Nucleus accumbens (tissue), 56 donors: Measurements from ENCODE around the gene RABEP1.

Experiments
- DNase-seq, 56 donors: peaks; one replicate each; lab custom pipeline; 2025; lab: John Stamatoyannopoulos, UW

RABEP1 gene

DNA sequence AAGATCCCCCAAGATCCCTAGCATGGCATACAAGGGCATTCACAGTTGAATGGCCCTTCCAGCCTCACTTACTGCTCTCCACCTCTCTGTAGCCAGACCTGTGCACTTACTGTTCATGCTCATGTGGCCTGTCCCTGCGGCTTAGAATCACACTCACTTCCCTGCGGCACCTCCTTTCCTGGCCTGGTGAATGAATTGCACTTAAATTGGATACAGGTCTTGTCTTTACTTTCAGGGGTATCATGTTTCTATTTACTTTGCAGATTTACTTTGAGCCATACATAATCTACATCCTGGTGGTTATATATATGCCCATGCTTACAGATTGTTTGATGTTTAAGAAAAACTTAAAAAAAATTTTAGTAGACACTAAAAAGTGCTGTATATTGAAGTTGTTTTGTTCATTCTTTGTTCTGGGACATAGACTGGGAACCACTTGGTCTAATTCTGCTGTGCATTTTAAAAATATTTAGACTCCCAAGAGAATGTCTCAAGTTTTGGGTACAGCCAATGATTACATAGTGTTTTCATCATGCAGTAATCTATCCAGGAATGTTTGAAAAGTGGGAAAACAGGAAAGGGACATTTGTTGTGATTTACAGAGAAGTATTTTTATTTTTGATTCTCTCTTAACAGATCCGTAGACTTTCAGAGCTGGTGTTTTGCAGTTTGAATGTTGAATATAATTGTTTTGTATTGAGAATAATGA is 73.5 kb downstream of the RABEP1 start:
- no peak for DNase-seq

DNA sequence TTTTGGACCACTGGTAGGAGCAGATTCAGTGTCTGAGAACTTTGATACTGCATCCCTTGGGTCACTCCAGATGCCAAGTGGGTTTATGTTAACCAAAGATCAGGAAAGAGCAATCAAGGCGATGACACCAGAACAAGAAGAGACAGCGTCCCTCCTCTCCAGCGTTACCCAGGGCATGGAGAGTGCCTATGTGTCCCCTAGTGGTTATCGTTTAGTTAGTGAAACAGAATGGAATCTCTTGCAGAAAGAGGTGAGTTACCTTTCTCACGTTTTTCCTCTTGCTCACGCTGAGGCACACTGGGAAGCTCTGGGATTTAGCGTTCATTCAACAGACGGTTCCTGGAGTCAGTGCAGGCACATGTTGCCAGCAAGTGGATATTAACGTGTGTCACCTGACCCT is 79.3 kb downstream of the RABEP1 start:
- no peak for DNase-seq

DNA sequence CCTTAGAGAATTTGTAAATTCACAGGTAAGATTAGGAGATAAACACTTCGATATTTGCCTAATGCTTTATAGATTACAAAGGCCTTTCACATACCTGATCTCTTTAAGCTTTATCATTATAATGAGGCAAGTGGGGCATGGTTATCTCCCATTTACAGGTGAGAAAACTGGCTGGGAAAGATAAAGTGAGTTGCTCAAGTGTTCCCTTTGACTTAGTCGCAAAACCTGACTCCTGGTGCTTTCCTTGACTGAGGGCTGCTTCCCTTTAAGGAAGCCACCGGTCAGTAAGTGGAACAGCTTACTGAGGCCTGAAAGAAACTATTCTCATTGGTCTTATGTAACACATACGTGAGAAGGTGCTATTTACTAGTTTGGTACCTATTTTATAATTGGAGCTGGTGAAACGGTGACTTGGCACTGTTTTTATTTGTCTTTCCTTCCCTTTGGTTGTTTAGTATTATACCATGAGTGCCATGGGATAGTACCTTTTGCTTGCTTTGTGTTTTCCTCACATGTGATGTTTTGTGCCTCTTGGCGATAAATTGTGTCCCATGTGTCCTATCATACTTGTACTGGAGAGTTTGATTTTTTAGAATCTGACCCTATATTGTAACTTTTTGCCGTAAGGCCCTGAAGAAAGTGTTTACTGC is 80.2 kb downstream of the RABEP1 start:
- DNase-seq, result no peak

DNA sequence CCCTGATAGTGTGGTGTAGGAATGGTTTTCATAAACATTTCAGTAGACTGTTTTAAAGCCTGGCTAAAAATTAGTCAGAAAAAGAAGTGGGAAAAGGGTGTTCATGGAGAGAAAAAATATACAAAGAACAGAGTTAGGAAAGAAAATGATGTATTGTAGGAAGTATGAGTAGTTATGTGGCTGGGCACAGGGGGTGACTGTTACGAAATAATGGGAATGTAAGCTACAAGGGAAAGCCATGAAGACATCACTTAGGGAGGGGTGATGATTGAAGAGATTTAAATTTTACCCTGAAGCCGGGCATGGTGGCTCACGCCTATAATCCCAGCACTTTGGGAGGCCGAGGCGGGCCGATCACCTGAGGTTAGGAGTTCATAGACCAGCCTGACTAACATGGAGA is 82.1 kb downstream of the RABEP1 start:
- no peak for DNase-seq

DNA sequence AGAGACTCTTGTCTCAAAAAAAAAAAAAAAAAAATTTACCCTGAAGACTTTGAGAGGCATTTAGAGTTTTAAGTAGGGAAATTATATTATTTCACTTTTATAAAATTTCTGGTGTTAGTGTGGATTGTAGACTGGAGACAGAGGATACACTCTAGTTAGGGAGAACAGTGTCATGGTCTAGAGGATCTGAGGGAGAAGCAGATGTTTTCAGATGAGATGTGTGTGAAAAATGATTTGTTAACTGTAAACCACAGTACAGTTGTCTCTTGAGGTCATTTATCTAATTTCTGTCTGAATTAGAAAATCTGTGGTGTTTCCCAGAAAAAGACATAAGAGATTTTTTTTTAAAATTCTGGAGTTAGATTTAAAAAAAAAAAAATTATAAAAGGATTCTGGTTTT is 82.6 kb downstream of the RABEP1 start:
- DNase-seq, result no peak

DNA sequence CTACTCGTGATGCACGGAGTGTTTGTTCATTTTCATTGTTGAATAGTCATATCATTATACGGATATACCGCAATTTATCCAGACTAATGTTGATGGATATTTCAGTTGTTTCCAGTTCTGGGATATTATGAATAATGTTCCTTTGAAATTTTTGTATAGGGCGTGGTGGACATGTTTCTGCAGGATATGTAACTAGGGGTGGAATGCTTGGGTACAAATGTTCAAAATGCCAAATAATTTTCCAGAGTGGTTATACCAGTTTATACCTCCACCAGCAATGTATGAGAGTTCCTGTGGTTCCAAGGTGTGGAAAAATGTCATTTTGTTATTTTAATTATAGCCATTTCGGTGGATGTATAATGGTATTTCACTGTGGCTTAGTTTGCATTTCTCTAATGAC is 83.7 kb downstream of the RABEP1 start:
- no peak for DNase-seq

DNA sequence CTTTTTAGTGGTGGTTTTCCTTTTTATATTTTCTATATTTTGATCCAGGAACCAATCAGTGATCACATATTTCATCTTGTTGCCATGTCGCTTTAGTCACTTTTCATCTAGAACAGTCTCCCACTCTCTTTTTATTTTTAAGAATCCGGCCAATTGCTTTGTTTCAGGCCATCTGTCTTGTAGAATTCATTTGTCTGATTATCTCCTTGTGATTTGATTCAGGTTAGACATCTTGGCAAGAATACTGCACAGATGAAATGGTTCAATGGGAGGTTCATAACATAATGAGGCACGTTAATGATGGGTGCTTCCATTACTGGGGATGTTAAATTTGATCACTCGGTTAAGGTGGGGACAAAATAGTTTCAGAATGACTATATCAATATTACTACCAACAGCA is 88.3 kb downstream of the RABEP1 start:
- DNase-seq, result no peak

DNA sequence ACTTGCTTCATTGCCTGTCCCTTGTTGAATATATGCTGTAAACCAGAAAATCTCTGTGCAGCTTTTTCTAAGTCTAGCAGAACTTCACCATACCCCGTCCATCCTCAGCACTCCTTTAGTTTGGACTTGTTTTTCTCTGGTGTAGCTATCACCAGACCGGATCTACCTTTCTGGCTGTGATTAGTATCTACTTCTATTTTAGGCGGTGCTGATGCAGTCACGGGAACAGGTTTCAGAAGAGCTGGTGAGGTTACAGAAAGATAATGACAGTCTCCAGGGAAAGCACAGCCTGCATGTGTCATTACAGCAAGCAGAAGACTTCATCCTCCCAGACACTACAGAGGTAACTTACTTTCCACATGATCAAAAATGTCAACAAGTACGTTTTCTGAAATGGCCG is 91.0 kb downstream of the RABEP1 start:
- DNase-seq, result peak in 19 of 56 donors; percentile 1 to 54 (median 10)

DNA sequence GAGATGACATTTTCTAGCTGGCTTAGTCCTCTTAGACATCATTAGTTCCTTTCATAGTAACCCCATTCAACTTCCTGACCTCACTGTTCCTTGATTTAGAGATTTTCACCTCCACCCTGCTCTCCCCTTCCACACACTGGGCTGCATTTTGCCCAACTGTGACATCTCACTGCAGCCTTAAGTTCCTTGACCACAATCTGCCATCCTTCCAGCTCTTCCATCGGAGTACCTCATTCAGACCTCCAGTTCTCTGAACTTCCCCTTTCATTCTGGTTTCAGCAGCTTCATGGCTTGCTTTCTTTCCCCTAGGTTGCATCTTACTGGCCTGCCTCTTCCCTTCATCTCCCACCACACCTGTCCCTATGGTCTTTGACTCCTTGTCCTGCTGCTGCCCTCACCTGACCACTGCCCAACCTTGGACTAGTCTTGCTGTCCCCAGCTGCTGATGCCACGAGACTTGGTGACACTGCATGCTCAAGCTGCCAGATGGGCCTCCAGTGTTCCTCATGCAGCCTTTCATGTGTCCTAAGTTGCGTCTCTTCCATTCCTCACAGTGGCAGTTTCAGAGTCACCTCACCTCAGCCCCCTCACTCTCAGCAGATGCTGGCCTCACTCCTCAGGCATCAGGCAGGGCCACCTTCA is 96.6 kb downstream of the RABEP1 start:
- DNase-seq, result no peak

DNA sequence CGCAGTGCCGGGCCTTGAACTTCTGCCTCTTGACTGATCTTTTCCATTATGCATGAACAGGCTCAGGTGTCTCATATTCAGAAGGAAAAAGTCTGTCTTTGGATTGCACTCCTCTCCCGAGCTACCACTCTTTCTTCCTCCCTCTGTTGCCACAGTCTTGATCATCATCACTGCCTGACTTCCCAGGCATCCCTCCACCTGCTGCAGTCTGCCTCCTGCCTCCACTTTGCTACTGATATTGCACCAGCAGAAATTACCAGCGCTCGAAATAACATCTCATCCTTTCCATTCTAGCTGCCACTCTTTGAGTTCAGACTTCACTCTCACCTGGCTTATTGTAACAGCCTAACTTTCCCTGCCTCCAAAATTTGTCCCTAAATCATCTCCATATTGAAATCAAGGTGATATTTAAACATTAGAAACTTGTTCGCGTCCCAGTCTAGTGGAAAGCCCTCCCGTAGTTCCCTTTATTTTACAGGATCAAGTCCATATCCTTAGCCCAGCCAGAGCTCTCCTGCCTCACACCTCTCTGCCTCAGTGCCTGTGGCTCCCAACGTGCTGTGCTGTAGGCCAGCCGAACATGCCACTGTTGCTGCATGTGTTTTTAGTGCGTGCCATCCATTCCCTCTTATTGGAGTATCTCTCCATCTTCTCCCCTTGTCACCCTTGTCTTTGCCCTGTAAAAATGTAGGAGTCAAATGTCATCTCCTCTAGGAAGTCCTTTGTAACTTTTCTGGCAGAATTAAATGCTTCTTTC is 97.4 kb downstream of the RABEP1 start:
- DNase-seq, result peak in 1 of 56 donors; percentile 2

DNA sequence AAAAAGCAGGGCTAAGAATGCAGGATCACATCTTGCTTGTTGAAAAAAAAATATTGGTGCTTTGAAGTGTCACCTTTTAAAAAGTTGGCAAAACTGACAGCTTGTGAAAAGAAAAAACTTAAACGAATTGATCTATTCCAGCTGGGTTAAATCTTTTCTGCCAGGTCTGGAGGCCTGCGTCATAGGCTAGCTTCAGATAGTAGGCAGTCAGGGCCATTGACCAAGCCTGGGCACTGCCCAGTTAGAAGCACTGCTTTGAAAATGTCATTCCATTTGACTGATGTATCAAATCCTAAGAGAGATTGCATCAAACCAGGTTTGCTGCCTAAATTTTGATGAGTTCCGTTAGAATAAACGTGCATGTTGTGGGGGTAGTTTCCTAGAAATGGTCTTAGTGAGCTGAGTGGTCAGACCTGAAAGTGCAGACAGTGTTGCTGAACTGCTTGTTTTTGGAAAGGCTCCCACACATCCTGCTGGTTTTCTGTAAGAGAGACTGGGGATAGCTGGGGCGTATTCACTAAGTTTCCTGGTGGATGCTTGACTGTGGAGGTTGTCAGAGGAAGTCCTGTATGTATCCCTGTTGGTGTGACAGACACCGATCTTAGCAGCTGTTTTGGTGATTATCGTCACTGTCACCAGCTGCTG is 98.5 kb downstream of the RABEP1 start:
- DNase-seq, result no peak

DNA sequence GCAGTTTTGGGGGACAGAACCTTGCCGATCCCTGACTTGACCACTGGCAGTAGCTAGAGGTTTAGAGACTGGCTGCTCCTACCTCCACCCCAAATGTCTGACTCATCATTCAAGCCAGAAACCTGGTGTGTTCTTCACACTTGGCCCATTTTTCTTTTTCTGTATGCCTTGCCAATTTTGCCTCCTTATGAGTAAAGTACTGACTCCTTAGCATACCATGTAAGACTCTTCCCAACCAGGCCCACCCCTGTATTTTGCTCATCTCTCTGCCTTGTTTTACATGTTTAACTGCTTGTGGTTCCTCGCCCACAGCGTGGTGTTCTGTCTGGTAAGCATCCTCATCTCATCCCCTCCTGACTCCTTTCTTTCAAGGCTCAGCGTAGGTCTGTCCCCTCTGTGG is 99.5 kb downstream of the RABEP1 start:
- DNase-seq, result no peak

DNA sequence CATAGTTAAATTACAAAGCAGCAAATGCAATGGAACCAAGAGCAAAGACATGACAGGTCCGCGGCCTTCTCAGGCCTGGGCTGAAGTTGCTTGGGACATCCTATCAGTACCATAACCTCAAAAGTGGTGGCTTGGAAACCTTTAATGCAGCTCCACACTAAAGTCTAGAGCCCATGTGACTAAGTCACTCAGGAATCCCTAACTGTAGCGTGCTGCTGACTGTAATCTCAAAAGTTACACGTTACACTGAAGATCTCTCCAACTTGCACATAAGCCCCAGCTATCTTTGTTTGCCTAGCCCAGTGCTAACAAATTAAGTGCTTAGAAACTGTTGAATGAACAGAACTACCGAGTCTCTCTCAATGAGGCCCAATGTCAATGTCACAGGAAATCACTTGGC is 109.6 kb downstream of the RABEP1 start:
- no peak for DNase-seq

DNA sequence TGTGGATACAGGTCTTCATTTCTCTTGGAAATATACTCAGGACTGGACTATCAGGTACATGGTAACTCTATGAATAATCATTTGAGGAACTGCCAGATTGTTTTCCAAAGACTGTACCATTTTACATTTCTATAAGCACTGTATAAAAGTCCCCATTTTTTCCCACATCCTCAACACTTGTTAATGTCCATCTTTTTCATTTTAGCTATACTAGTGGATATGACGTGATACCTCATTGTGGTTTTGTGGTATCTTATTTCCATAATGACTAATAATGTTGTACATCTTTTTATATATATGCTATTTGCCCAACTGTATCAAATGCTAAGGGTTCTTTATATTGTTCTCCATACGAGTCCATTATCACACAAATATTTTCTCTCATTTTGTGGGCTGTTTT is 114.5 kb downstream of the RABEP1 start:
- DNase-seq, result no peak

DNA sequence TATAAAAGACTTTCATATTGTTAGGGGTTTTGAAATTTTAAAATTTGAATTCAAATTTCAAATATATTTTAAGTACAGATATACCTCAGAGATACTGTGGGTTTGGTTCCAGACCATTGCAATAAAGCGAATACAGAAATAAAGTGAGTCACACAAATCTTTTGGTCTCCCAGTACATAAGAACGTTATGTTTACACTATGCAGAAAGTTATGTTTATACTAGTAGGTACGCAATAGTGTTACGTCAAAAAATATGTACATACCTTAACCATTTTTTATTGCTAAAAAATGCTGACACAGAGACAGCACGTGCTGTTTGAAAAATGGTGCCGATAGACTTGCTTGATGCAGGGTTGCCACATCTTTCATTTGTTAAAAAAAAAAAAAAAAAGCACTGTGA is 117.7 kb downstream of the RABEP1 start:
- DNase-seq, result no peak

DNA sequence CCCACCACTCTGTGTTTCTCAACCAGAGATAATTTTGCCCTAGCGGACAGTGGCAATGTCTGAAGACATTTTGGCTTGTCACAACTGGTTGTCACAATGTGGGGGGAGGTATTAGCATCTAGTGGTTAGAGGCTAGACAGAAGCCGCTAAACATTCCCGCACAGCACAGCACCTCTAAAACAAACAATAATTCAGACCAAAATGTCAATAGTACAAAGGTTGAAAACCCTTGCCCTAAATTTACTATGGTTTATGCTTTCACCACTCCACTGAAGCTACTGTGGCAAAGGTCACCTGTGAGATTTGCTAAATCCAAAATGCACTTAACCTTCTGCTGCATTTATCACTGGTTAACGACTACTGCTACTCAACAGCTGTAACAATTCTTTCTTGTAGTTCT is 123.3 kb downstream of the RABEP1 start:
- no peak for DNase-seq

DNA sequence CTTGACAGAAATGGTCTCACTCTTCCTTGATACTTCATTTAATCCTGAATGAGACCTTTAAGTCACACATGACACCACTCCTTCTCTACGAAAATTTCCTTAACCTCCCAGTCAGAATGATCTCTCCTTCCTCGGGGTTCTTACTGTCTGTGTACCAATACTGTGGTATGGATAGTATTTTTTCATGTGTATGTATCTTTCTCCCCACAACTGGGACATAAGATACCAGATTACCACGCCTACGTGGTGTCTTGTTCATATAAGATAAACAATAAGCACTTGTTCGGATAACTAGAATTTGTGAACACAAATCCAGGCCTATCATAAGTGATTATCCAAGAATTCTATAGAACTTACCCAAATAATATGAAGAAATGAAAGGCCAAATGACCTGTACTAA is 126.1 kb downstream of the RABEP1 start:
- no peak for DNase-seq

DNA sequence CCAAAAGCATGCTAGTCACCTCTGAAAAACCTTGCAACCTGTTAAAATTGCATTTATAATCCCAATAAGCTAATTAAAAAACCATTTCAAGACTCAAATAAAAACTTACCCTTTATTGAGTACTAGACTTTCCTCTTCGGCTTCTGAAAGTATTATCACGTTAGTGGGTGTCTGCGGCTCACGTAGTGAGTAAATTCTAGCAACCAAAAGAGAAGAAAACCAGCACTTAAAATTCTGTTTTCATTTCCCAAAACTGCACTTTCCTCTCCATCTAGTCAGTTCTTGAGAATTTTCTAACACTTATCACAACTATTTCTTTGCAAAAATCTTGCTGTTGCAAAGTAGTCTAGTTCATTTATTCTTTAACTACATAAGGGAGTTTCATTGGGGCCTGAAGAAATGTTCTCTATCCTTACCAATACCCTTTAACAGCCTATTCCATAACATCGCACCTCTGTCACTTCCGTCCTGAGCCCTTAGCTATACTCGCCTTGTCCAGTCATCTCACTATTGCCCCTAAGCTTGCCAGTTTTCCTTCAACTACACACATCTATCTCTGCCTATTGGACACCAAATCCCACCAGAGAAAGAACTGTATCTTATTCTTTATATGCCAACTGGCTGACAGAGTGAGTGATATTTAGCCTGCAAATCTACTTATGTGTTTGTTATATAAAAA is 128.6 kb downstream of the RABEP1 start:
- DNase-seq, result no peak

DNA sequence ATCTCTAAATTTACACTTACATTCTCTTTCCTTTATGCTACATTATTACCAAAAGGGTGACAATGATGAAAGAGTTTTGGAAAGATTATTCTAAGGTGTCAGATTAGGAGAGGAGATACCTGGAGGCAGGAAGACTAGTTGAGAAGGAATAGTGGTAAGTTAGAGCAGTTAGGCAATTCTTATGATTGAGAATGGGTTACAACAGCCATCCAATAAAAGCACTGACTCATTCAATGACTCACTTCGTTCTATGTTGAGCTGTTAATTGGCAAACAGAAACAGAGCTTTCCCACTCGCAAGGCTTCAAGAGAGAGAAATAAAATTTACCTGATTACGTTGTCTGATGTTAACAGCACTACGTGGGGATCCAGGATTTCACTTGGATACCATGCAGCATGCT is 131.6 kb downstream of the RABEP1 start:
- DNase-seq, result peak in 4 of 56 donors; percentile 15 to 45 (median 28)

DNA sequence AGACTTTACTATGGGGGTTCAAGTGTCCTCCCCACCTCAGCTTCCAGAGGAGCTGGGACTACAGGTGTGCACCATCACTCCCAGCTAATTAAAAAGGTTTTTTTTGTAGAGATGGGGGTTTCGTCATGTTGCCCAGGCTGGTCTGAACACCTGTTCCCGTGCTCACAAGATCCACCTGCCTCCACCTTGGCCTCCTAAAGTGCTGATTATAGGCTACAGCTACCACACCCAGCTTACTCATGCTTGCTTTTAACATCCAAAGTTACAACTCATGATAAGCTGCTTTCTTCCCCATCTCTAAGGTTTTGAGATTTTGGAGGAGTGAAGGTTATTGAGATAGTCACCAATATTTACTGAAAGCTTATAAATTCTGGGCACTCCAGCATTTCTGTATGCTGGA is 134.8 kb downstream of the RABEP1 start:
- no peak for DNase-seq
